T-helper 17 cell (primary cell): ENCODE results near the gene ZNF687. TPM values are rescaled to one million over a fixed set of nuclear protein-coding genes. Genes with fewer than 3 reads are reported as not detected.

Experiments
- ATAC-seq: fragments of 150-1000 bp; cut with Tn5 transposase; 2 replicates; pipeline ENCODE4 v1.10.0; 2021; ENCODE audit warnings: mild to moderate bottlenecking, moderate library complexity
- DNase-seq, 3 donors: peaks; one replicate each; pipeline versions ENCODE4 v3.0.0 to v3.0.0-alpha.2; 2020 to 2021
- H3K9me3 ChIP-seq: one replicate; pipeline ENCODE4 v1.7.0; 2013; ENCODE audit warnings: low read length, mild to moderate bottlenecking; ENCODE audit not compliant: control insufficient read depth, poor library complexity, severe bottlenecking
- H3K27ac Mint-ChIP-seq: one replicate; pipeline ENCODE4 v1.8.0; 2022; ENCODE audit warnings: mild to moderate bottlenecking, moderate library complexity, mixed read lengths
- H3K27me3 Mint-ChIP-seq: one replicate; pipeline ENCODE4 v1.8.0; 2022; ENCODE audit warnings: mixed read lengths
- H3K36me3 Mint-ChIP-seq: one replicate; pipeline ENCODE4 v1.8.0; 2022; ENCODE audit warnings: low read depth, mixed read lengths
- H3K4me1 Mint-ChIP-seq: one replicate; pipeline ENCODE4 v1.8.0; 2022; ENCODE audit warnings: mild to moderate bottlenecking, mixed read lengths
- H3K4me3 Mint-ChIP-seq: one replicate; pipeline ENCODE4 v1.8.0; 2022; ENCODE audit warnings: mild to moderate bottlenecking, moderate library complexity, mixed read lengths
- total RNA-seq, 4 donors: library from RNA in 2 of 4; stranded (reverse) in 2 of 4; gene quantifications; one replicate each; pipeline ENCODE4 v1.2.3 and lab custom pipeline; 2022 to 2026

ZNF687 gene
- total RNA-seq, 2 donors from 2014 or later: 25.9 to 33.8 TPM

GRCh38 chr1:151287341-151287699 lies 5.2 kb downstream of the ZNF687 start:
- ATAC-seq (no peak), DNase-seq (no peak)
- no peak overlapping the region for H3K27ac Mint-ChIP-seq
- no peak overlapping the region for H3K4me3 Mint-ChIP-seq
- peaks cover 8% of the 10 kb centered on the region for H3K36me3 Mint-ChIP-seq
- H3K9me3 ChIP-seq: no peaks in the 10 kb centered on the region
- no peaks in the 10 kb centered on the region for H3K27me3 Mint-ChIP-seq
- H3K4me1 Mint-ChIP-seq: peaks cover 37% of the 10 kb centered on the region

GRCh38 chr1:151287767-151288500 lies 5.8 kb downstream of the ZNF687 start:
- no peak for ATAC-seq
- no peak overlapping the region for H3K27ac Mint-ChIP-seq
- peaks cover 37% of the 10 kb centered on the region for H3K4me1 Mint-ChIP-seq
- peaks cover 12% of the 10 kb centered on the region for H3K36me3 Mint-ChIP-seq
- no peaks in the 10 kb centered on the region for H3K27me3 Mint-ChIP-seq
- H3K4me3 Mint-ChIP-seq: no peak overlapping the region
- no peaks in the 10 kb centered on the region for H3K9me3 ChIP-seq
- DNase-seq: no peak

GRCh38 chr1:151288502-151288901 lies 6.4 kb downstream of the ZNF687 start:
- ATAC-seq (no peak), DNase-seq (no peak)
- no peak overlapping the region for H3K4me3 Mint-ChIP-seq
- H3K27ac Mint-ChIP-seq: peak overlapping the region; percentile 78
- H3K4me1 Mint-ChIP-seq: peaks cover 33% of the 10 kb centered on the region
- no peaks in the 10 kb centered on the region for H3K9me3 ChIP-seq
- H3K36me3 Mint-ChIP-seq: peaks cover 12% of the 10 kb centered on the region
- H3K27me3 Mint-ChIP-seq: no peaks in the 10 kb centered on the region

DNA sequence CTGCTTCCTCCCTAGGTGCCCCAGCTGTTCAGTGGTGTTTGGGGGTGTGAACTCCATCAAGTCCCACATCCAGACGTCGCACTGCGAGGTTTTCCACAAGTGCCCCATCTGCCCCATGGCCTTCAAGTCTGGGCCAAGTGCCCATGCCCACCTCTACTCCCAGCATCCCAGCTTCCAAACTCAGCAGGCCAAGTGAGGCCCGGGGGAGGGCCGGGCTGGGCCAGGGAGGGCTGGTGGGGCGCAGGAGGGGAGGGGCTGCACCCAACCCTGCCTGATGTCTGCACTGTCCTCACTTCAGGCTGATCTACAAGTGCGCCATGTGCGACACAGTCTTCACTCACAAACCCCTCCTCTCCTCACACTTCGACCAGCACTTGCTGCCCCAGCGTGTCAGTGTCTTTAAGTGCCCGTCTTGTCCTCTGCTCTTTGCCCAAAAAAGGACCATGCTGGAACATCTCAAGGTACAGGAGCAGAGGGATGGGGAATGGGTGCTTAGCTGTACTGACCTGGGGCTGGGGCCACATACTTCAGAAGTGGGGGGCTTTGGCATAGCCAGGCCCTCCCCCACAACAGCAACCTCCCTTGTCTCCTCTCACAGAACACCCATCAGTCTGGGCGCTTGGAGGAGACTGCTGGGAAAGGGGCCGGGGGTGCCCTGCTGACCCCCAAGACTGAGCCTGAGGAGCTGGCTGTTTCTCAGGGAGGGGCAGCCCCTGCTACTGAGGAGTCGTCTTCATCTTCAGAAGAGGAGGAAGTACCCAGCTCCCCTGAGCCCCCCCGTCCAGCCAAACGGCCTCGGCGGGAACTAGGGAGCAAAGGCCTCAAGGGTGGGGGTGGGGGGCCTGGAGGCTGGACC lies 7.2 kb downstream of the ZNF687 start:
- H3K36me3 Mint-ChIP-seq: peaks cover 12% of the 10 kb centered on the region
- H3K27me3 Mint-ChIP-seq: no peaks in the 10 kb centered on the region
- H3K4me1 Mint-ChIP-seq: peaks cover 25% of the 10 kb centered on the region
- H3K4me3 Mint-ChIP-seq: no peak overlapping the region
- DNase-seq (no peak), ATAC-seq (no peak)
- H3K27ac Mint-ChIP-seq: peak overlapping the region; percentile 78
- no peaks in the 10 kb centered on the region for H3K9me3 ChIP-seq

GRCh38 chr1:151289991-151290708 lies 8.1 kb downstream of the ZNF687 start:
- no peaks in the 10 kb centered on the region for H3K9me3 ChIP-seq
- no peak overlapping the region for H3K4me3 Mint-ChIP-seq
- no peak overlapping the region for H3K27ac Mint-ChIP-seq
- peaks cover 17% of the 10 kb centered on the region for H3K4me1 Mint-ChIP-seq
- no peak for DNase-seq
- no peak for ATAC-seq
- H3K27me3 Mint-ChIP-seq: no peaks in the 10 kb centered on the region
- peaks cover 12% of the 10 kb centered on the region for H3K36me3 Mint-ChIP-seq

DNA sequence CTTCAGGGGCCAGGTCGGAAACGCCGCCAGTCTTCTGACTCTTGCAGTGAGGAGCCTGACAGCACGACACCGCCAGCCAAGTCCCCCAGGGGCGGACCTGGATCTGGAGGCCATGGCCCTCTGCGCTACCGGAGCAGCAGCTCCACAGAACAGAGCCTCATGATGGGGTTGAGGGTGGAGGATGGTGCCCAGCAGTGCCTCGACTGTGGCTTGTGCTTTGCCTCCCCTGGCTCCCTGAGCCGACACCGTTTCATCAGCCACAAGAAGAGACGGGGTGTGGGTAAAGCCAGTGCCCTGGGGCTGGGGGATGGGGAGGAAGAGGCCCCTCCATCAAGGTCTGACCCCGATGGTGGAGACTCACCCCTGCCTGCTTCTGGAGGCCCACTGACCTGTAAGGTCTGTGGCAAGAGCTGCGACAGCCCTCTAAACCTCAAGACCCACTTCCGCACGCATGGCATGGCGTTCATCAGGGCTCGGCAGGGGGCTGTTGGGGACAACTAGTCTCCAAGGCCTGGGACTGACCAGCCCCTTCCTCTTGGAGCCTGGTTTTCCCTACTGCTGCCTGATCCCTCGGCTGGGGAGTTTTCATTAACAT lies 8.7 kb downstream of the ZNF687 start:
- no peak for ATAC-seq

DNA sequence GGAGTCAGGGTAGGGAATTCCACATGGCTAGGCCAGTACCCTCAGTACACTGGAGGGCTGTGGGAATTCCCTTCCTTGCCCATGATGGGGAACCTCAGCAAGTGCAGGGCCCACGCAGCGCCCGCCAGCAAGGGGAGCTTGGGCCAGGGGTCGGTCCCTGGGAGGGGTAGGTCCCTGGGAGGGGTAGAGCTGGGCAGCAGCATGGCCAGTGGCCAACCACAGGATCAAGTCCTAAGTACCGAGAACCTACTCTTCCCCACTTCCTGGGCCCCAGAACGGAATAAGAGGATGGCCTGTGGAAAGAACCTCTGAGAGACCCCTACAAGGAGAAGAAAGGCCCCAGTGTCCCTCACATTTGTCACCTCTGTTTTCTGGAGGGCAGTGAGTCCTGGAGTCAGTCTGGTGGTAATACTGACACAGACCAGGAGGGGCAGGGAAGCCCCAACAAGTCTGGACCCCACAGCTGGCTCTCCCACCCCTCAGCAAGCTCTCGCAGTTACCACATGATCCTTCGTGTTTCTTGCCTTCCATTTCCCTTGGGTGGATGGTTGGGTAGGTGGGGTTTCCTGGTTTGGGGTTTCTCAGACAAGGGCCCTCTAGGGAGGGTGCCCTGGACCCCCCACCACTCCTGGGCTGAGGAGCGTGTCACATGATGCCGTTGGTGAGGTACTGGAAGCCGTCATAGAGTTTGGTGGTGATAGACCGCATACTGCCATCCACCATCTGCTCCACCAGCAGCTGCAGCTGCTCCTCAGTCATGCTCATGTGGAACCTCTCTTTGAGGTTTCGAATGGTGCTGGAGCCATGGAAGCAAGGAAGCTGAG lies 10.3 kb downstream of the ZNF687 start:
- ATAC-seq (peak; percentile 29), DNase-seq (no peak)
- H3K36me3 Mint-ChIP-seq: peaks cover 12% of the 10 kb centered on the region
- no peak overlapping the region for H3K27ac Mint-ChIP-seq
- H3K9me3 ChIP-seq: no peaks in the 10 kb centered on the region
- no peaks in the 10 kb centered on the region for H3K27me3 Mint-ChIP-seq
- peaks cover 12% of the 10 kb centered on the region for H3K4me1 Mint-ChIP-seq
- no peak overlapping the region for H3K4me3 Mint-ChIP-seq

More for the DNA sequence above, 8.7 kb downstream of the ZNF687 start:
- Mint-ChIP-seq H3K27ac (no peak overlapping the region), H3K27me3 (no peaks in the 10 kb centered on the region), H3K4me1 (peaks cover 15% of the 10 kb centered on the region), H3K36me3 (peaks cover 12% of the 10 kb centered on the region), H3K4me3 (no peak overlapping the region)
- H3K9me3 ChIP-seq: no peaks in the 10 kb centered on the region
- DNase-seq: no peak

DNA sequence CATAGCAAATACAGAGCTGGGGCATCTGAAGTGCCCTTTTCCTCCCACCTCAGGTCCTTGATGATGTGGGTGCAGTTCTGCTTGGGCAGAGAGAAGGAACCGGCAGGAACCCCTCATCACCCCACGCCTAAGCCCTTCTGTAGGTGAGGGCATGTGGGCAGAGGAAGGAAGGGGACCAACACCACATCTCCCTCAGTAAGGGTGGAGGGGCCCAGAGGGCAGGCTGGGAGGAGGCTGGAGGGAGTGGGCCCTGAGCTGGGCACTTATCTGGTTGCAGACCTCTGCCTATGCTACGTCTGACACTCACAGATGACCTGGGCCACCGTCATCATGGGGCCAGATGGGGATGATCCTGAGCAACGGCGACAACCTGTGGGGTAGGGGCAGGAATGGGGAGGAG lies 11.0 kb downstream of the ZNF687 start:
- H3K27me3 Mint-ChIP-seq: no peaks in the 10 kb centered on the region
- H3K4me1 Mint-ChIP-seq: peaks cover 12% of the 10 kb centered on the region
- DNase-seq (no peak), ATAC-seq (peak; percentile 5)
- H3K9me3 ChIP-seq: no peaks in the 10 kb centered on the region
- peaks cover 12% of the 10 kb centered on the region for H3K36me3 Mint-ChIP-seq
- no peak overlapping the region for H3K4me3 Mint-ChIP-seq
- no peak overlapping the region for H3K27ac Mint-ChIP-seq

DNA sequence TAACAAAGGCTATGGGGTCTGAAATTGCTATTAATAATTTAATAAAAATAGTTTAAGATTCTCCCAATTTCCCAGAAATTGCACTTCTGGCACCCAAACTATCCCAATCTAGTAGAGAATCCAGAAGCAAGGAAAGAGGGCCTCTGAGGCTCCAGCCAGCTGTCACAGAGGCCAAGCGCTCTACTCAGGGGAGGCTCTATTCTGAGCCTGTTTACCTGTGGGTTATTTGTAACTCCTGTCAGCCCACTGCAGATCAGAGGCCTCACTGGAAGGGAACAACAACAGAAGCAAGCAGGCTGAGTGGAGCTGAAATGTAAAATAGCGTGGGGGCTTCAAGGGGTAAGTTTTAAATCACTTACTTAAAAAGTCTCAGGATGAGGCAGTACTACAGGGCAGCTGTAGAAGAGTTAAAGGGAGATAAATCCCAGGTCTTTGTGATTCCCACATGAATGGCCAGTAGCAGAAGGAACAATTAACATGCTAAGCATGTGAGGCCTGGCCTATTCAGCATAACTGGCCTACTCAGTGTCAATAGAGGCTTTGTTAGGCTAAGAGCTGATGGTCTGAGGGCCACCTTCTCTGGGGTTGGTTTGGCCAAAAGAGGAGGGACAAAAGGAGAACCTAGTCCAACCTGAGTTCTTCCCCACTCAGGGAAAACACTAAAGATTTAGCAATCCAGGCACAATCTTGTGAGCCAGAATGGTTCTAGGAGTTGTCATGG lies 12.8 kb downstream of the ZNF687 start:
- ATAC-seq (no peak), DNase-seq (no peak)
- Mint-ChIP-seq H3K4me3 (no peak overlapping the region), H3K27ac (no peak overlapping the region), H3K27me3 (no peaks in the 10 kb centered on the region), H3K36me3 (peaks cover 12% of the 10 kb centered on the region), H3K4me1 (peaks cover 9% of the 10 kb centered on the region)
- H3K9me3 ChIP-seq: no peaks in the 10 kb centered on the region

DNA sequence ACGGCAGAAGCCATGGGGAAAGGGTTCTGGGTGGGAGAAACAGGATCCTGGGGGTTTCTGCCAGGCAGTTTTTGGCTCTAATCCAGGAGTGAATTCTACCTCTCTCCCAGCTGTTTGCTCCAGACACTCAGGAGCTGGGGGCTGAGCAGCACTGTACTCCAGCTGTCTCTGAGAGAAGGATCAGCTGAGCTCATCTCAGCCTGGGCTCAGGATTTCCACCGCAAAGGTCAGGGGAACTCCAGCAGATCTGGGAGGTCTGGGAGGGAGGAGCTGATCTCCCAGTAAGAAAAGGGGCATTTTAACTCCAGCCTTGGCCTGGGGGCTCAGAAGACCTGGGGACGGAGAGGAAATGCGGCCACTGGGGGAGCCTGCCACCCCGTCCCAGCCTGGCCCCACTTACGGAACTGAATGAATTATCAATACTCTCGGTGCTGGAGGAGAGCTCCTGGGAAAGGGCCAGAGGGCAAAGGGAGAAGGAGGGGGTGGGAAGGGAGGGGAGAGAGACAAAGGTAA lies 27.8 kb downstream of the ZNF687 start:
- peaks cover 33% of the 10 kb centered on the region for H3K4me1 Mint-ChIP-seq
- DNase-seq (no peak), ATAC-seq (no peak)
- peak overlapping the region; percentile 90 for H3K27ac Mint-ChIP-seq
- no peaks in the 10 kb centered on the region for H3K27me3 Mint-ChIP-seq
- H3K36me3 Mint-ChIP-seq: peaks cover 2% of the 10 kb centered on the region
- no peaks in the 10 kb centered on the region for H3K9me3 ChIP-seq
- H3K4me3 Mint-ChIP-seq: no peak overlapping the region

DNA sequence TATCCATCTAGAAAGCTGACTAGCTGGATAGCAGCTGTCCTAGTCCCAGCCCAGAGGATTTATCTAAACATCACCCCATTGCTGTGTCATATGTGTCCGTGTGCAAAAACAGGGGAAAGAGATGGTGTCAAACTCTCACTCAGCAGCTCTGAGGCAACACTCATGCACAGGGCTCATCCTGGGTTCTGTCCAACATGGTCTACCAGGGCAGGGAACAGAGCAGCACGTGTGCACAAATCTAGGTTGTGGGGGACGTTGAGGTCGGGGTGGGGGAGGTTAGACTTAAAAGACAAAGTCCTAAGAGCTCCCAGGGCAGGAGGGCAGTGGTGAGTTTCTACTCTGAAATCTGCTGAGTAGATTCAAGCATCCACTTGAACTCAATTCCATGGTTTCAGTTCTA lies 28.9 kb downstream of the ZNF687 start:
- H3K9me3 ChIP-seq: no peaks in the 10 kb centered on the region
- ATAC-seq: no peak
- Mint-ChIP-seq H3K36me3 (no peaks in the 10 kb centered on the region), H3K27ac (peak overlapping the region; percentile 90), H3K4me3 (no peak overlapping the region), H3K27me3 (no peaks in the 10 kb centered on the region), H3K4me1 (peaks cover 38% of the 10 kb centered on the region)
- no peak for DNase-seq
